ENCODE results near the gene UGGT1.

GRCh38 chr2:128159437-128159836 is 68.4 kb downstream of the UGGT1 start:
- TF ChIP-seq REST (IDR thresholded peaks at IDR 0.05; ENCODE audit: unreplicated experiment) (no peak), EZH2 (IDR thresholded peaks at IDR 0.05; ENCODE audit: low read depth, unreplicated experiment) (no peak), POLR2AphosphoS5 (IDR thresholded peaks at IDR 0.05; ENCODE audit: low read depth) (no peak)
- TF ChIP-seq, protein P1, sequence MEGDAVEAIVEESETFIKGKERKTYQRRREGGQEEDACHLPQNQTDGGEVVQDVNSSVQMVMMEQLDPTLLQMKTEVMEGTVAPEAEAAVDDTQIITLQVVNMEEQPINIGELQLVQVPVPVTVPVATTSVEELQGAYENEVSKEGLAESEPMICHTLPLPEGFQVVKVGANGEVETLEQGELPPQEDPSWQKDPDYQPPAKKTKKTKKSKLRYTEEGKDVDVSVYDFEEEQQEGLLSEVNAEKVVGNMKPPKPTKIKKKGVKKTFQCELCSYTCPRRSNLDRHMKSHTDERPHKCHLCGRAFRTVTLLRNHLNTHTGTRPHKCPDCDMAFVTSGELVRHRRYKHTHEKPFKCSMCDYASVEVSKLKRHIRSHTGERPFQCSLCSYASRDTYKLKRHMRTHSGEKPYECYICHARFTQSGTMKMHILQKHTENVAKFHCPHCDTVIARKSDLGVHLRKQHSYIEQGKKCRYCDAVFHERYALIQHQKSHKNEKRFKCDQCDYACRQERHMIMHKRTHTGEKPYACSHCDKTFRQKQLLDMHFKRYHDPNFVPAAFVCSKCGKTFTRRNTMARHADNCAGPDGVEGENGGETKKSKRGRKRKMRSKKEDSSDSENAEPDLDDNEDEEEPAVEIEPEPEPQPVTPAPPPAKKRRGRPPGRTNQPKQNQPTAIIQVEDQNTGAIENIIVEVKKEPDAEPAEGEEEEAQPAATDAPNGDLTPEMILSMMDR (conservative IDR thresholded peaks at IDR 0.05; ENCODE audit: low read depth in 2 of 2) = no peak
